ENCODE measurements around the gene TNIK. TPM values are rescaled to one million over a fixed set of nuclear protein-coding genes. Genes with fewer than 3 reads are reported as not detected.
A peak's percentile ranks its signal among the peaks of the same experiment; 100 is the strongest.

The TNIK gene
- total and polyA plus RNA-seq, 2 experiments from 2014 or later: 7.4 to 13.8 TPM

- TF ChIP-seq, protein P1, sequence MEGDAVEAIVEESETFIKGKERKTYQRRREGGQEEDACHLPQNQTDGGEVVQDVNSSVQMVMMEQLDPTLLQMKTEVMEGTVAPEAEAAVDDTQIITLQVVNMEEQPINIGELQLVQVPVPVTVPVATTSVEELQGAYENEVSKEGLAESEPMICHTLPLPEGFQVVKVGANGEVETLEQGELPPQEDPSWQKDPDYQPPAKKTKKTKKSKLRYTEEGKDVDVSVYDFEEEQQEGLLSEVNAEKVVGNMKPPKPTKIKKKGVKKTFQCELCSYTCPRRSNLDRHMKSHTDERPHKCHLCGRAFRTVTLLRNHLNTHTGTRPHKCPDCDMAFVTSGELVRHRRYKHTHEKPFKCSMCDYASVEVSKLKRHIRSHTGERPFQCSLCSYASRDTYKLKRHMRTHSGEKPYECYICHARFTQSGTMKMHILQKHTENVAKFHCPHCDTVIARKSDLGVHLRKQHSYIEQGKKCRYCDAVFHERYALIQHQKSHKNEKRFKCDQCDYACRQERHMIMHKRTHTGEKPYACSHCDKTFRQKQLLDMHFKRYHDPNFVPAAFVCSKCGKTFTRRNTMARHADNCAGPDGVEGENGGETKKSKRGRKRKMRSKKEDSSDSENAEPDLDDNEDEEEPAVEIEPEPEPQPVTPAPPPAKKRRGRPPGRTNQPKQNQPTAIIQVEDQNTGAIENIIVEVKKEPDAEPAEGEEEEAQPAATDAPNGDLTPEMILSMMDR (IDR thresholded peaks at IDR 0.05; ENCODE audit: poor library complexity): no peak
- no peak for TF ChIP-seq EZH2 (IDR thresholded peaks at IDR 0.05; ENCODE audit: borderline replicate concordance)
- no peak for TF ChIP-seq EZH2phosphoT487 (IDR thresholded peaks at IDR 0.05; ENCODE audit: low read depth, severe bottlenecking, unreplicated experiment)
- Histone ChIP-seq H3K27me3 (no peaks in the 10 kb centered on the region), H3K9me3 (ENCODE audit: low read depth) (no peaks in the 10 kb centered on the region), H3K4me2 (no peak overlapping the region), H3K79me2 (no peaks in the 10 kb centered on the region), H3K4me3 (no peak overlapping the region), H3K4me1 (ENCODE audit: insufficient read depth) (peaks cover 8% of the 10 kb centered on the region), H3K9me2 (replicated peaks; ENCODE audit: insufficient read depth) (no peaks in the 10 kb centered on the region), H3K27ac (no peak overlapping the region), H3K36me3 (replicated peaks; ENCODE audit: insufficient read depth, low read depth) (no peaks in the 10 kb centered on the region), H2AFZ (no peak overlapping the region), H4K20me1 (ENCODE audit: insufficient read depth, poor library complexity, severe bottlenecking) (no peaks in the 10 kb centered on the region)
- WGBS (ENCODE audit: low lambda C conversion rate, missing lambda C conversion rate): 92% methylated on average over 4 of the region's 4 CpGs
- DNase-seq (ENCODE audit: low spot score): no peak
Observed at GRCh38 chr3:171489348-171489747, 29.1 kb upstream of the TNIK start.

DNA sequence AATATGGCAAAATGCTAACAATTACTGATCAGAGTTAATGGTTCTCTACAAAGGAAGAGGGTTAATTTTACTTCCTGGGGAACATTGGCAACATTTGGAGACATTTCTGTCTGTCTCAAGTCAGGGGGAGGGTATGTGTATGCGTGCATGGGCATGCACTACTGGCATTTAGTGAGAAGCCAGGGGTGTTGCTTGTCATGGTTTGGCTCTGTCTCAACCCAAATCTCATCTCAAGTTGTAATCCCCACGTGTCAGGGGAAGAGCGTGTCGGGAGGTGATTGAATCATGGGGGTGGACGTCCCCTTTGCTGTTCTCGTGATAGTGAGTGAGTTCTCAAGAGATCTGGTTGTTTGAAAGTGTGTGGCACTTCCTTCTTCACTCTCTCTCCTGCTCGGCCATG, 28.3 kb upstream of the TNIK start:
- Histone ChIP-seq H3K27ac (no peak overlapping the region), H2AFZ (no peak overlapping the region), H3K9me3 (ENCODE audit: low read depth) (no peaks in the 10 kb centered on the region), H3K36me3 (replicated peaks; ENCODE audit: insufficient read depth, low read depth) (no peaks in the 10 kb centered on the region), H3K4me1 (ENCODE audit: insufficient read depth) (peaks cover 8% of the 10 kb centered on the region), H3K9me2 (replicated peaks; ENCODE audit: insufficient read depth) (no peaks in the 10 kb centered on the region), H3K27me3 (no peaks in the 10 kb centered on the region), H3K4me3 (no peak overlapping the region), H4K20me1 (ENCODE audit: insufficient read depth, poor library complexity, severe bottlenecking) (no peaks in the 10 kb centered on the region), H3K79me2 (no peaks in the 10 kb centered on the region), H3K4me2 (no peak overlapping the region)
- DNase-seq (ENCODE audit: low spot score): no peak
- TF ChIP-seq EZH2 (IDR thresholded peaks at IDR 0.05; ENCODE audit: borderline replicate concordance): no peak
- TF ChIP-seq EZH2phosphoT487 (IDR thresholded peaks at IDR 0.05; ENCODE audit: low read depth, severe bottlenecking, unreplicated experiment): no peak
- TF ChIP-seq, protein P1 (IDR thresholded peaks at IDR 0.05; ENCODE audit: poor library complexity): no peak
- 85% methylated on average over 7 of the region's 7 CpGs for WGBS (ENCODE audit: low lambda C conversion rate, missing lambda C conversion rate)

DNA sequence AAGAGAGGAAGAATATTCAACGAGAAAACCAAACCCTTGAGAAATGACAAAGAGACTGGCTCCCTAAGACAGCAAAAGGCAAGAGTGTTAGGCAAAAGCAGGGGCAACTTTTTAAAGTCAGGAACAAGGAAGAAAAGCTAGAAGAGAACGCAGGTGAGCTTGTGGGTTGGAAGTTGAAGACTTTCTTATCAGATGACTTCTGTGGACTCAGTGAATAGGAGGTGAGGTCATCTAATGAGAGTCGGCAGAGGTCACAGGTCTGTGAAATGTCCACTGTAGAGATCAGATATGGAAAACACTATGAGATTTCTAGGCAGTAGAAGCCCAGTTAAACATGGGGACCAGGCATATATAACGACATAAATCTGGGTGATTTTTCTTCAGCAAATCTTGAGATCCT, 27.2 kb upstream of the TNIK start:
- no peak for TF ChIP-seq EZH2 (IDR thresholded peaks at IDR 0.05; ENCODE audit: borderline replicate concordance)
- TF ChIP-seq, protein P1 (IDR thresholded peaks at IDR 0.05; ENCODE audit: poor library complexity): no peak
- no peak for TF ChIP-seq EZH2phosphoT487 (IDR thresholded peaks at IDR 0.05; ENCODE audit: low read depth, severe bottlenecking, unreplicated experiment)
- no peaks in the 10 kb centered on the region for H3K79me2 ChIP-seq
- H3K4me1 ChIP-seq (ENCODE audit: insufficient read depth): peaks cover 8% of the 10 kb centered on the region
- peak overlapping the region; percentile 14 for H3K4me2 ChIP-seq
- 41% methylated on average over 4 of the region's 4 CpGs for WGBS (ENCODE audit: low lambda C conversion rate, missing lambda C conversion rate)
- H2AFZ ChIP-seq: no peak overlapping the region
- H4K20me1 ChIP-seq (ENCODE audit: insufficient read depth, poor library complexity, severe bottlenecking): no peaks in the 10 kb centered on the region
- no peaks in the 10 kb centered on the region for H3K36me3 ChIP-seq (replicated peaks; ENCODE audit: insufficient read depth, low read depth)
- no peaks in the 10 kb centered on the region for H3K27me3 ChIP-seq
- no peaks in the 10 kb centered on the region for H3K9me2 ChIP-seq (replicated peaks; ENCODE audit: insufficient read depth)
- no peak for DNase-seq (ENCODE audit: low spot score)
- H3K27ac ChIP-seq: peak overlapping the region; percentile 42
- H3K9me3 ChIP-seq (ENCODE audit: low read depth): no peaks in the 10 kb centered on the region
- H3K4me3 ChIP-seq: no peak overlapping the region

DNA sequence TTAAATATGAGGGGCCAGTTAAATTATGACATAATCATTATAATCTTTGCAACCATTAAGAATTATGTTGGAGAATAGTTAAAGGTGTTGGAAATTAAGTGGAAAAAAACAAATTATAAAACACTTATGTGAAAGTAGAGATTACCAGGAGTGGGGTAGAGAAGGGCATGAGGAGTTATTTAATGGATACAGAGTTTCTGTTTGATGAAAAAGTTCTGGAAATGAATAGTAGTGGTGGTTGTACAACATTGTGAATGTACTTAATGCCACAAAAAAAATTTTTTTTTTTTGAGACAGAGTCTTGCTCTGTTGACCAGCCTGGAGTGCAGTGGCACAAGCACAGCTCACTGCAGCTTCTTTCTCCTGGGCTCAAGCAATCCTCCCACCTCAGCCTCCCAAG, 25.1 kb upstream of the TNIK start:
- Histone ChIP-seq H3K79me2 (no peaks in the 10 kb centered on the region), H3K4me3 (no peak overlapping the region), H3K36me3 (replicated peaks; ENCODE audit: insufficient read depth, low read depth) (no peaks in the 10 kb centered on the region), H3K9me2 (replicated peaks; ENCODE audit: insufficient read depth) (no peaks in the 10 kb centered on the region), H3K27ac (no peak overlapping the region), H4K20me1 (ENCODE audit: insufficient read depth, poor library complexity, severe bottlenecking) (no peaks in the 10 kb centered on the region), H3K27me3 (no peaks in the 10 kb centered on the region), H2AFZ (no peak overlapping the region), H3K4me2 (no peak overlapping the region), H3K4me1 (ENCODE audit: insufficient read depth) (peaks cover 8% of the 10 kb centered on the region), H3K9me3 (ENCODE audit: low read depth) (no peaks in the 10 kb centered on the region)
- DNase-seq (ENCODE audit: low spot score): no peak
- TF ChIP-seq, protein P1 (IDR thresholded peaks at IDR 0.05; ENCODE audit: poor library complexity): no peak
- no peak for TF ChIP-seq EZH2 (IDR thresholded peaks at IDR 0.05; ENCODE audit: borderline replicate concordance)
- no peak for TF ChIP-seq EZH2phosphoT487 (IDR thresholded peaks at IDR 0.05; ENCODE audit: low read depth, severe bottlenecking, unreplicated experiment)

Data from hepatocyte (in vitro differentiated cells).